Hematopoietic multipotent progenitor cell treated with erythropoietin and hydrocortisone succinate and interleukin-3 and kit ligand, for 15 days (in vitro differentiated cells): ENCODE results near the gene ZNF570.

Source experiments
- DNase-seq: peaks from one replicate; pipeline ENCODE4 v3.0.0-alpha.2; 2015; ENCODE audit warnings: low spot score

Gene ZNF570

GRCh38 chr19:37468961-37469777 is at the start of gene ZNF570:
TSS of gene ZNF570 (plus strand) at chr19:37469356. CDS start at chr19:37470355, 999 bp downstream.
- DNase-seq = peak; percentile 73

GRCh38 chr19:37452500-37453245 is 16.5 kb upstream of the ZNF570 start:
- no peak for DNase-seq

- DNase-seq = no peak
Measured at GRCh38 chr19:37466277-37466797, 2.8 kb upstream of the ZNF570 start.

- peak; percentile 85 for DNase-seq
Measured at GRCh38 chr19:37466798-37467607, 2.2 kb upstream of the ZNF570 start, which contains the start of gene ZNF569. TSS of gene ZNF569 (minus strand) at chr19:37467444. CDS start at chr19:37444921, 22,523 bp downstream.

- no peak for DNase-seq
Measured at GRCh38 chr19:37467608-37468090, 1.5 kb upstream of the ZNF570 start.

- no peak for DNase-seq
Measured at GRCh38 chr19:37470216-37470615, 1.1 kb downstream of the ZNF570 start.

GRCh38 chr19:37472165-37472564 is 3.0 kb downstream of the ZNF570 start:
- no peak for DNase-seq

- DNase-seq = no peak
Measured at GRCh38 chr19:37484406-37485168, 15.4 kb downstream of the ZNF570 start.

- DNase-seq = no peak
Measured at GRCh38 chr19:37492213-37492612, 23.1 kb downstream of the ZNF570 start.

- no peak for DNase-seq
Measured at GRCh38 chr19:37505958-37506386, 36.8 kb downstream of the ZNF570 start.

- DNase-seq = no peak
Measured at GRCh38 chr19:37506387-37507166, 37.4 kb downstream of the ZNF570 start, which contains the start of gene ZNF793. TSS of gene ZNF793 (plus strand) at chr19:37506939. CDS start at chr19:37523440, 16,501 bp downstream.

- no peak for DNase-seq
Measured at GRCh38 chr19:37507167-37507464, 38.0 kb downstream of the ZNF570 start.

GRCh38 chr19:37511186-37511585 is 42.0 kb downstream of the ZNF570 start:
- DNase-seq = no peak

- no peak for DNase-seq
Measured at GRCh38 chr19:37511821-37512220, 42.7 kb downstream of the ZNF570 start.

- DNase-seq = no peak
Measured at GRCh38 chr19:37513397-37513796, 44.2 kb downstream of the ZNF570 start.

- no peak for DNase-seq
Measured at GRCh38 chr19:37519890-37520289, 50.7 kb downstream of the ZNF570 start.

- DNase-seq = no peak
Measured at GRCh38 chr19:37537391-37537947, 68.3 kb downstream of the ZNF570 start.
